Urinary bladder (tissue), 4 donors: ENCODE results near the gene SERAC1. TPM values are rescaled to one million over a fixed set of nuclear protein-coding genes. Genes with fewer than 3 reads are reported as not detected.
"Not testable (repeated sequence)": the region's sequence is repeated elsewhere in the genome, so short reads cannot be mapped to it uniquely, and the experiment has no call there.

Source experiments
- DNase-seq: peaks from one replicate; pipeline ENCODE4 v3.0.0-alpha.2; 2015; ENCODE audit errors: extremely low spot score
- H3K27ac ChIP-seq: one replicate; pipeline ENCODE4 v1.5.1; 2013; ENCODE audit warnings: low read depth, mild to moderate bottlenecking, moderate library complexity
- H3K36me3 ChIP-seq: one replicate; pipeline ENCODE4 v1.6.1; 2013; ENCODE audit warnings: mild to moderate bottlenecking, moderate library complexity; ENCODE audit not compliant: insufficient read depth
- H3K4me1 ChIP-seq: one replicate; pipeline ENCODE4 v1.6.1; 2013; ENCODE audit warnings: mild to moderate bottlenecking, moderate library complexity; ENCODE audit not compliant: insufficient read depth
- H3K4me3 ChIP-seq: one replicate; pipeline ENCODE4 v1.5.1; 2013; ENCODE audit warnings: low read depth, low read length
- WGBS: extraction: QIAGEN DNeasy Blood & Tissue Kit; methylation state at CpG from one replicate; pipeline ENCODE4 v1.1.7; 2013; 5-methylcytosine and 5-hydroxymethylcytosine counted together
- polyA plus RNA-seq: library from polyadenylated mRNA; stranded (reverse); fragments of 200-250 nt; gene quantifications from one replicate; pipeline ENCODE4 v1.2.3, GENCODE V29; 2013
- total RNA-seq: library from RNA; depleted of rRNA; stranded (reverse); fragments of >200 nt; gene quantifications from one replicate; pipeline ENCODE4 v1.2.3, GENCODE V29; 2014
- donor health status: healthy with polysubstance abuse.
- donor health status: healthy.

The SERAC1 gene
- total and polyA plus RNA-seq, 2 donors = 5.1 to 11.3 TPM

DNA sequence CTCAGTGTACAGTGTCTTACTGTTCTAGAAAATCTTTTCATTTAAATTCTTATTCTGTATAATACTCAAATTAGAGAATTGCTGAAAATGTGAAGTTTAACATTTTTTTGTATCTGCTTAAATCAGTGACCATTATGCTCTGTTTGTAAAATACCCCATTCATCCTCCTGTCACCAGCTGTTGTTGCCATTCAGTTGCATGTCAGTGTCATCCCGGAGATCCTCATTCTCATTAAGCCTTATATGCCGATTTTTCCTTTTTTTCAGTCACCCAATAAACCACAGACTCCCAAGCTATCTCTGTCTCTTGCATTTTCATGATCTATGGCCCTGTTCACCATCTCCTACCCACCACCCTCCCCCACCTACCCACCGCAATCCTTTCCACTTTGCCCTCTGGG is 20.5 kb upstream of the SERAC1 start:
- no peak overlapping the region for H3K27ac ChIP-seq
- H3K4me1 ChIP-seq = no peaks in the 10 kb centered on the region
- H3K4me3 ChIP-seq = no peak overlapping the region
- no peaks in the 10 kb centered on the region for H3K36me3 ChIP-seq
- 92% methylated on average over 3 of the region's 3 CpGs for WGBS
- no peak for DNase-seq

DNA sequence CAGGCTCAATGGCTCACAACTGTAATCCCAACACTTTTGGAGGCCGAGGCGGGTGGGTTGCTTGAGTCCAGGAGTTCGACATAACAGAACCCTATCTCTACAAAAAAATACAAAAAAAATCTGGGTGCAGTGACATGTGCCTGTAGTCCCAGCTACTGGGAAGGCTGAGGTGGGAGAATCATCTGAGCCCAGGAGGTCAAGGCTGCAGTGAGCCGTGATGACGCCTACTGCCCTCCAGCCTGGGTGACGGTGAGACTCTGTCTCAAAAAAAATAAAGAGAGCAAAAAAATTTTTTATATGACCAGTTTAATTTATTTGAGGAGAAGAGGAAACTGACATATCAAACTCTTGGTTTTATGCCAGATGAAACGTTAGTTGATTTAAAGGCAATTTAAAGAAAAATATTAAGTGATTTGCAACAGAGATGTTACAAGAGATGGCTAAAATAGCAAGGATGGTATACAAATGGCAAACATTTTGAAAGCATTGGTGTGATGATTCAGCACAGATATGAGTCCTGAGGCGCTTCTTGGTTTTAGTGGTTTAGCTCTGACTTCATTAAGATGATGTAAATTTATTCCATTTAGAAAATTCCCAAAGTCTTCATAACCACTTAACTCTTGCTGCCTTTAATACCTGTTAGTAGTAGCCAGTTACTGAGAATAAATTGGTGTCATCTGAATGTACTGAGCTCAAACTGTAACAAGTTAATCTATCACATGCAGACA is 17.8 kb upstream of the SERAC1 start:
- no peak for DNase-seq
- 90% methylated on average over 8 of the region's 8 CpGs for WGBS
- Histone ChIP-seq H3K27ac (no peak overlapping the region), H3K4me3 (no peak overlapping the region), H3K4me1 (no peaks in the 10 kb centered on the region), H3K36me3 (no peaks in the 10 kb centered on the region)

DNA sequence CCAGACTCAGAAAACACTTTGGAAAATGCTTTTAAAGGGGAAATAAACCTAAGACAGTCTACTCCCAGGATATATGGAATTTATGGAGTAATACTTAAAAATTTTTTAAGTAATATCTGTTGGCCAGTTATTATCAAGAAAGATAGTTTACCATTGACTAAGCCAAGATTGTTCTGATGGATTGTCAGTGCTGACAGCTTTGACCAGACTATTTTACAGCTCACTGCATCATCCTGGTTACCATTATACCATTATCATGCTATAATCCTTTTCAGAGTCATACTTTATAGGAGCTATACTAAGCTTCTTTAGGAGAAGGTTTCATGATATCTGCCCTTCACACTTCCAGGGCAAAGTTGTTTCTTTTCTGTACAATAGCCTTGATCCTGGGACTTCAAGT is 16.5 kb upstream of the SERAC1 start:
- H3K4me1 ChIP-seq = no peaks in the 10 kb centered on the region
- no peak for DNase-seq
- no peaks in the 10 kb centered on the region for H3K36me3 ChIP-seq
- no peak overlapping the region for H3K4me3 ChIP-seq
- H3K27ac ChIP-seq = no peak overlapping the region

DNA sequence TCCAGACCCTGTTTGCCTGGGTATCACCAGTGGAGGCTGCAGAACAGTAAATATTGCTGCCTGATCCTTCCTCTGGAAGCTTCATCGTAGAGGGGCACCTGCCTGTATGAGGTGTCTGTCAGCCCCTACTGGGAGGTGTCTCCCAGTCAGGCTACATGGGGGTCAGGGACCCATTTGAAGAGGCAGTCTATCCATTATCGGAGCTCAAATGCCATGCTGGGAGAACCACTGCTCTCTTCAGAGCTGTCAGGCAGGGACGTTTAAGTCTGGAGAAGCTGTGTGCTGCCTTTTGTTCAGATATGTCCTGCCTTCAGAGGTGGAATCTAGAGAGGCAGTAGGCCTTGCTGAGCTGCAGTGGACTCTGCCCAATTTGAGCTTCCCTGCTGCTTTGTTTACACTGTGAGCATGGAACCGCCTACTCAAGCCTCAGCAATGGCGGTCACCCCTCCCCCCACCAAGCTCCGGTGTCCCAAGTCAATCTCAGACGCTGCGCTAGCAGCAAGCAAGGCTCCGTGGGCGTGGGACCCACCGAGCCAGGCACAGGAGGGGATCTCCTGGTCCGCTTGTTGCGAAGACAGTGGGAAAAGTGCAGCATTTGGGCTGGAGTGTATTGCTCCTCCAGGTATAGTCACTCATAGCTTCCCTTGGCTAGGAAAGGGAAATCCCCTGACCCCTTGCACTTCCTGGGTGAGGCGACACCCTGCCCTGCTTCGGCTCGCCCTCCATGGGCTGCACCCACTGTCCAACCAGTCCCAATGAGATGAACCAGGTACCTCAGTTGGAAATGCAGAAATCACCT is 15.3 kb upstream of the SERAC1 start:
- 81% methylated on average over 16 of the region's 16 CpGs for WGBS
- not testable (repeated sequence) for DNase-seq, H3K4me1 ChIP-seq, H3K27ac ChIP-seq, H3K36me3 ChIP-seq, H3K4me3 ChIP-seq

DNA sequence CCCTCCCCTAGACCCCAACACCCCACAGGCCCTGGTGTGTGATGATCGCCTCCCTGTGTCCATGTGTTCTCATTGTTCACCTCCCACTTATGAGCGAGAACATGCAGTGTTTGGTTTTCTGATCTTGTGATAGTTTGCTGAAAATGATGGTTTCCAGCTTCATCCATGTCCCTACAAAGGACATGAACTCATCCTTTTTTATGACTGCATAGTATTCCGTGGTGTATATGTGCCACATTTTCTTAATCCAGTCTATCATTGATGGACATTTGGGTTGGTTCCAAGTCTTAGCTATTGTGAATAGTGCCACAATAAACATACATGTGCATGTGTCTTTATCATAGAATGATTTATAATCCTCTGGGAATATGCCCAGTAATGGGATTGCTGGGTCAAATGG is 9.7 kb upstream of the SERAC1 start:
- not testable (repeated sequence) for H3K27ac ChIP-seq, H3K36me3 ChIP-seq, H3K4me1 ChIP-seq, DNase-seq, H3K4me3 ChIP-seq
- whole genome bisulfite sequencing = 98% methylated on average over 3 of the region's 3 CpGs

DNA sequence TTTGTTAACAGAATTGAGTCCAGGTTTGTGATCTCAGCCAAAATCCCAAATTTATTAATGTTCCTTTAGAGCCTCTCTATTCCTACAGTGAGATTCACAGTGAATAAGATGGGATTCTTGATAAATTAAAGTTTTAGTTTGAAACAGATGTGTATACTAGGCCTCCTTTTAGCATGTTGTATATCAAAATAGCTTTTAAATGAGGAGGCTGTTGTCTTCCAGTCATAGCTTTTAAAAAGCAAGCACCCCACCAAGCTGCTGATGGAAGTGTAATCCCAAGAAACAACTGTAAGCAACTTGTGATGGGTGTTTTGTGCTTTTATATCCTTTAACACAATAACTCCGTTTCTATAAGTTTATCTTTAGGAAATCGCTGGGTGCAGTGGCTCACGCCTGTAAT is 7.0 kb upstream of the SERAC1 start:
- Histone ChIP-seq H3K27ac (no peak overlapping the region), H3K36me3 (peaks cover 2% of the 10 kb centered on the region), H3K4me3 (no peak overlapping the region), H3K4me1 (no peaks in the 10 kb centered on the region)
- WGBS = 89% methylated on average over 3 of the region's 3 CpGs
- no peak for DNase-seq

DNA sequence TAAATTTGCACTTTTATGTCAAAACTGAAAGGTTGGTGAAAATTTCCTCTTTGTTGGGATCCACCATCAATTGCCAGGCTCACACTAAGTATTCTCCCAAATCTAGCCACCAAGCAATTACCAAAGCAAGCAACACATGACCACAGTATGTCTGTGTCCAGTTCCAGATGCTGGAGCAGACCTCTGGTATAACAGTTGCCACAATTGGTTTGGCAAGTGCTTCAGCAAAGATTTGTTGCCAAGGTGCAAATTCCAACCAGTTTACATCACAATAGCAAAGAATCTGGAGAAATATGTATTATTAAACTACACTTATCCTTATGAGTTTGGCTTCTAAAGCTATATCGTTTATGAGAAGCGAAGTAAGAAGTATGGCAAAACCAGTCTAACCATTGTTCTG is 6.5 kb upstream of the SERAC1 start:
- H3K4me3 ChIP-seq = no peak overlapping the region
- WGBS = 53% methylated on average over 2 of the region's 2 CpGs
- H3K27ac ChIP-seq = no peak overlapping the region
- no peaks in the 10 kb centered on the region for H3K4me1 ChIP-seq
- DNase-seq = no peak
- H3K36me3 ChIP-seq = peaks cover 2% of the 10 kb centered on the region

DNA sequence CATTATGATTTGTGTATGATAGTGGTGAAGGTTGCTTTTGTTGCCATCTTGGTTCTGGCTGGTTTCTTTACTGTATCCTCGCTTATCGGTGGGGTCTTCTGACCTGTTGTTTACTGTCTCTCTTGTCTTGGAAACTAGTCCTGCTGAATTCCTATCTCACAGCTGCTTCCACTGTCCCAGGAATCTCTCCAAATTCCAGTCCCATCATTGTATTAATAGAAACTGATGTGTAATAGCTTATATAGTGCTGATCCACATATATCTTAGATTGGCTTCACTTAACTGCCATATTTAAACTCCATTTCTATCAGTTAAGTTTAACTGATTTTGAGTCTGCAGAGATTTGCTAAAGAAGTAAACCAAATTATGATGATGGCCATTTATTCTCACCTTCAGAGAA is 6.0 kb upstream of the SERAC1 start:
- Histone ChIP-seq H3K27ac (no peak overlapping the region), H3K36me3 (peaks cover 2% of the 10 kb centered on the region), H3K4me3 (no peak overlapping the region), H3K4me1 (no peaks in the 10 kb centered on the region)
- 46% methylated on average over 2 of the region's 2 CpGs for WGBS
- DNase-seq = no peak

DNA sequence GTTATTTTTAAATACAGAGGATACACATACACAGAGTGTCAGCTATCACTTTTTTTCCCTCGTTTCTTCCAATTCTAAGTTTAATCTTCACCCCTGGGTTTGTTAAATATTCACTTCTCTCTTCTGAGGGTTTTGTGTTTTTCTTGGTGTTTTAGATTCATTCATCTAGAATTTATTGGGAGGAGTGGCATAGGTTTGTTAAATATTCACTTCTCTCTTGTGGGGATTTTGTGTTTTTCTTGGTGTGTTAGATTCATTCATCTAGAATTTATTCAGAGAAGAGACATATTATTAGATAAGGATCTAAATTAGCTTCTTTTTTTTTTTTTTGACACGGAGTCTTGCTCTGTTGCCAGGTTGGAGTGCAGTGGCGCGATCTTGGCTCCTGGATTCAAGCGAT is 3.9 kb upstream of the SERAC1 start:
- WGBS = 85% methylated on average over 5 of the region's 5 CpGs
- Histone ChIP-seq H3K4me1 (no peaks in the 10 kb centered on the region), H3K27ac (no peak overlapping the region), H3K36me3 (no peaks in the 10 kb centered on the region), H3K4me3 (no peak overlapping the region)
- DNase-seq = no peak

DNA sequence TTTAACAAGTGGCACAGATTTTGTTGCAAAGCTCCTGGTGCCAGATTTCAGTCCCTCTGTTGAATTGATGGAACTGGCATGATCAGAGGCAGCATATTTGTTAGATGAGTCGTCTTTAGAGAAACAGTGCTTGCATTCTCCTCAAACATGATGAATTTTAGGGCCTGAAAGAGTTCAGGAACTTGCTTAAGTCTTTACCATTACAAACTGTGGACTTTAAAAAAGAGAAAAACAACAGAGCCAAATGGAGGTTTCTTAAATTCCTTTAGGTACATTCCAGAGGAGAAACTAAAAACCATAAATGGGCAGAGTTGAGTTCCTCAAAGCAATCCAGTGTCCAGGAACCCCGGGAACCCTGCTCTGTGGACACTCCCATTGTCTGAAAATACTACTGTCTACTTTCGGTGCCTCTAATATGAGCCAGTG is 2.6 kb upstream of the SERAC1 start:
- Histone ChIP-seq H3K4me1 (no peaks in the 10 kb centered on the region), H3K36me3 (no peaks in the 10 kb centered on the region), H3K4me3 (no peak overlapping the region), H3K27ac (no peak overlapping the region)
- 57% methylated on average over 3 of the region's 3 CpGs for WGBS
- DNase-seq = no peak

DNA sequence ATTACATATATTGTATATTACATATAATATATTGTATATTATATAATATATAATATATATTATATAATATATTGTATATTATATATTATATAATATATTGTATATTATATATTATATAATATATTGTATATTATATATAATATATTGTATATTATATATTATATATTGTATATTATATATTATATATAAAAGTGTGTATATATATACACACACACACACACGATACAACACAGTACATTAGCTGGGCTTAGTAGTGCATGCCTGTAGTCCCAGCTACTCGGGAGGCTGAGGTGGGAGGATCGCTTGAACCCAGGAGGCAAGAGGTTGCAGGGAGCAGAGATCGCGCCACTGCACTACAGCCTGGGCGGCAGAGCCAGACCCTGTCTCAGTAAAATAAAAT is 1.6 kb upstream of the SERAC1 start:
- not testable (repeated sequence) for H3K4me1 ChIP-seq, H3K27ac ChIP-seq

DNA sequence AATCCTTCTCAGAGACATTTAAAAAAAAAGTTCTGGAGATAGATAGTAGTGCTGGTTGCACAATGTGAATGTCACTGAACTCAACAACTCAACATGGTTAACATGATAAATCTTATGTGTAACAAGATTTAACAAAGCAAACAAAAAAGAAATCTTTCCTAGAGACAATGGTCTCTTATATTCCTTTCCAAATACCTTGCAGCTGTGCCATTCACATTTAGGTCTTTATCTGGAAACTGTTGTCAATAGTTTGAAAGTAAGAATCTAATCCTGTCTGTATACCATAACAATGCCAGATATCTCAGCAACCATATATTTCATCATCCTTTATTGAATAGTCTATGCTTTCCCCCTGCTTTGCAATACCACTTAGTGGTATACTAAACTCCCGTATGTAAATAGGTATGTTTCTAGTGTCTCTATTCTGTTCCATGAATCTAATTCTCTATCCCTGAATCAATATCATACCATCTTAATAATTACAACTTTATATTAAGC is 2.1 kb downstream of the SERAC1 start:
- Histone ChIP-seq H3K36me3 (no peaks in the 10 kb centered on the region), H3K4me3 (no peak overlapping the region), H3K4me1 (no peaks in the 10 kb centered on the region), H3K27ac (no peak overlapping the region)
- 100% methylated on average over 1 of the region's 1 CpG for WGBS
- DNase-seq = no peak

More for the DNA sequence above, 1.6 kb upstream of the SERAC1 start:
- H3K36me3 ChIP-seq, H3K4me3 ChIP-seq, DNase-seq: not testable (repeated sequence)
- WGBS = 96% methylated on average over 6 of the region's 6 CpGs

DNA sequence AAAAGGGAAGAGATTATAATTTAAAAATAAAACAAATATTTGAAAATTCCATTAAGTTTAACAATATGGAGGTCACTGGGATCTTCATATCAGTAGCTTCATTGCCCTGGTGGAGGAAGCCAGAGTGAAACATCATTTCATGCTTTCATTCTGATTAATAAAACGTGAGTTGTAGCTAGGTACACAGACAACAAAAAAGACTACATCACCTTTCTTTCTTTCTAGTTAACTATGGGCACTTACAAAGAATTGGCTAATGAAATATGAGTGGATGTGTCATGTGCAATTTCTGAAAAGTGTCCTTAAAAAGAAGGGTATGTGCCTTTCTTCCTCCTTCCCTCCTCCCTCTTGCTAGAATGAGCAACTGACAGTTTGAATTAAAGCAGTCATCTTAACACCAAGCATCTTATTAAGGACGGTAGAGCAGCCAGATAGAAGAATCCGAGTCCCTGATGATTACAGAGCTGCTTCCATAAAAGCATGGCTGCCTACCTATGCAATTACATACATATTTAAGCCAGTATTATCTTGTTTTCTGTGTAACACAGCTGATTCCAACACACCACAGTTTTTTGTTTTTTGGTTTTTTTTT is 3.4 kb downstream of the SERAC1 start:
- 87% methylated on average over 3 of the region's 3 CpGs for WGBS
- Histone ChIP-seq H3K27ac (no peak overlapping the region), H3K4me3 (no peak overlapping the region), H3K4me1 (no peaks in the 10 kb centered on the region), H3K36me3 (no peaks in the 10 kb centered on the region)
- no peak for DNase-seq
